Measurements from ENCODE around the gene FAM120B.

The FAM120B gene

DNA sequence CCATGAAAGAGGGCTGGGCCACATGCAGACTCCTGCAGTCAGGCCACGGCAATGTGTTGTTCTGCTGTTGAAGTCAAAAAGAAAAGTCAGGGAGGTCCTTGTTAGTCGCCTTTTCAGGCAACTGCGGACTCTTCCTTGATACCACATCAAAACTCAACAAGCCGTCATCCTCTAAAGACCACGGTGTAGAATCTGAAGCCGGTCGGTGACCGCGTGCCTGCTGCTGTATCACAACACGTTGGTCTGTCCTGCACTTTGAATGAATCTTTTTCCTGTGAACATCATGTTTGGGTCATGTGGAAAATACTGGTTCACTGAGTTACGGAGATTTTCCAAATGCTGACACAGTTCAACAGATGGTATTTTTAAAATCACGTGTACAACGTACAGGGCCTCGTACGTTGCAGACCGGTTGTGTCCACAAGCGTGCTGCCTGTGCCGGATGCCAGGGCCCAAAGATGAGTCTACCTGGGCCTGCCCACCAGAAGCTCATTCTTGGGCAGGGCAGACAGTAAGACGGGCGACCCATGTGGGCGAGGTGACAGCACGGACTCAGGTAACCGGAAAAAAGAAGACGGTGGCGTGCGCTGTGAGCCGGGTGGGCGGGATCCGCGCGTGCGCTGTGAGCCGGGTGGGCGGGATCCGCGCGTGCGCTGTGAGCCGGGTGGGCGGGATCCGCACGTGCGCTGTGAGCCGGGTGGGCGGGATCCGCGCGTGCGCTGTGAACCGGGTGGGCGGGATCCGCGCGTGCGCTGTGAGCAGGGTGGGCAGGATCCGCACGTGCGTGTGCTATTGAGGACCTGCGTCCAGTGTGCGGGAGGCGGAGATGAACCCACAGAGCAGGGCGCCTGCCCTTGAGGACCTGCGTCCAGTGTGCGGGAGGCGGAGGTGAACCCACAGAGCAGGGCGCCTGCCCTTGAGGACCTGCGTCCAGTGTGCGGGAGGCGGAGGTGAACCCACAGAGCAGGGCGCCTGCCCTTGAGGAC, 114.5 kb downstream of the FAM120B start:
- no peaks in the 10 kb centered on the region for H3K9me3 ChIP-seq (ENCODE audit: low read length)
- H3K9ac ChIP-seq (ENCODE audit: low read length), result no peak overlapping the region
- no peaks in the 10 kb centered on the region for H3K36me3 ChIP-seq (ENCODE audit: insufficient read depth, low read length)
- no peaks in the 10 kb centered on the region for H3K4me1 ChIP-seq (ENCODE audit: insufficient read depth, low read length)
- H3K27ac ChIP-seq (ENCODE audit: low read depth, low read length), result no peak overlapping the region
- peaks cover 0 to 6% of the 10 kb centered on the region in 2 donors for H3K27me3 ChIP-seq (ENCODE audit: control insufficient read depth in 1 of 2, insufficient read depth in 2 of 2, low read length in 2 of 2)
- no peak overlapping the region for H3K4me3 ChIP-seq (ENCODE audit: low read depth in 1 of 2, low read length in 2 of 2)

- H3K9ac ChIP-seq (ENCODE audit: low read length), result no peak overlapping the region
- H3K27me3 ChIP-seq (ENCODE audit: control insufficient read depth in 1 of 2, insufficient read depth in 2 of 2, low read length in 2 of 2), result peaks cover 0 to 6% of the 10 kb centered on the region in 2 donors
- no peak overlapping the region for H3K27ac ChIP-seq (ENCODE audit: low read depth, low read length)
- H3K9me3 ChIP-seq (ENCODE audit: low read length), result no peaks in the 10 kb centered on the region
- no peak overlapping the region for H3K4me3 ChIP-seq (ENCODE audit: low read depth in 1 of 2, low read length in 2 of 2)
- no peaks in the 10 kb centered on the region for H3K4me1 ChIP-seq (ENCODE audit: insufficient read depth, low read length)
- no peaks in the 10 kb centered on the region for H3K36me3 ChIP-seq (ENCODE audit: insufficient read depth, low read length)
Observed at GRCh38 chr6:170421921-170422320, 115.4 kb downstream of the FAM120B start.

DNA sequence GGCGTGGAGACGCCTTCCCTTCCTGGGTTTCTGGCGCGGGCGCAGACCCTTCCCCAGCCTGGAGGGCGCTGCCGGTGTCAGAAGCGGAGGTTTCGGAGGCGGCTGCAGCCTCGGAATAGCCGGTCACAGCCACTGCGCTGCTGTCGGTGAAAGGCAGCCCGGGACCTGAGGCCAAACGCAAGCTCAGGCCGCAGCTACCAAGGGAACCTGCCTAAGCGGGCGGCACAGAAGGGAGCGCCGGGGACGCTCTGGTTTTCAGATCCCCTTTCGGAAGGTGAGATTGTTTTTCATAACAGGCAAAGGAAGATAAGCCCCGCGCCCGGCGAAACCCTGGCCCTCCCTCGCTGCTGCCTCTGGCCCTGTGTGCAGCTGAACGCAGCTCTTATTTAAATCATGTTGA, 116.5 kb downstream of the FAM120B start:
- no peak overlapping the region for H3K27ac ChIP-seq (ENCODE audit: low read depth, low read length)
- H3K9ac ChIP-seq (ENCODE audit: low read length), result no peak overlapping the region
- no peaks in the 10 kb centered on the region for H3K9me3 ChIP-seq (ENCODE audit: low read length)
- peaks cover 0 to 6% of the 10 kb centered on the region in 2 donors for H3K27me3 ChIP-seq (ENCODE audit: control insufficient read depth in 1 of 2, insufficient read depth in 2 of 2, low read length in 2 of 2)
- H3K4me1 ChIP-seq (ENCODE audit: insufficient read depth, low read length), result no peaks in the 10 kb centered on the region
- no peak overlapping the region for H3K4me3 ChIP-seq (ENCODE audit: low read depth in 1 of 2, low read length in 2 of 2)
- no peaks in the 10 kb centered on the region for H3K36me3 ChIP-seq (ENCODE audit: insufficient read depth, low read length)

DNA sequence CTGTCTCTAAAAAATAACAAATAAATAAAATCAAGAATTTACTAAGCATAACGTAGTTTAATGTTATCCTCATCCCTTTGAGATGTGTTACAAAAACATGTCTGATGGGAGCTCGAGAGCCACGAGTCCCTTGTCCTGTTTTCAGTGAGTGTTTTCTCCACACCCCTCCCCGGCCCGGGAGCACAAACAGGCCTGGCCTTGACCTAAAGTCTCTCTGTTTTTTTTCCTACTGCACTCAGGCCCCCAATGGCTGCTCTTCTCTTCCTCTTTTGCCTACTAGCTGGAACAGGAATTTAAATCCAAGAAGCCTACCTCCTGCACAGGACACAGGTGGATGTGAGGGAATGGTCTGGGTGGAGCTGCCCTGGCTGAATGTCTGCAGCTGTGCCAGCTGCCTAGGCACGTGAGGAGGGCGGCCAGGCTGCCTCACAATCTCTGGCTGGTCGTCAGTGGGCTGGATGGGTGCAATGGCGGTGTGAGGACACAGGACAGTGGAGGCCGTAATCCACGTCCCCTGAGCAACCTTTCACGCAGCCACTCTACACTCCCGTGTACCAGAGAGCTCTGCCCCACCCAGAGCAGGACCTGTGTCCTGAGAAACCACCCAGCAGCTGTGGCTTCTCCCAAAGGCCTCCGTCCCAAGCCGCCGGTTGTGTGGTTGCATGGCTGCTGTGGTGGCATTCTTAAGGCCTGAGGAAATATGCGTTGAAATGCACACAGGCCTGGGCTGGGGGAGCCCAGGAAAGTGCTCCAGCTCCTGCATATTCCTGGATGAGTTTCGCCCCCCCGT, 117.5 kb downstream of the FAM120B start:
- Histone ChIP-seq H3K9me3 (ENCODE audit: low read length) (no peaks in the 10 kb centered on the region), H3K27me3 (ENCODE audit: control insufficient read depth in 1 of 2, insufficient read depth in 2 of 2, low read length in 2 of 2) (peaks cover 0 to 6% of the 10 kb centered on the region in 2 donors), H3K27ac (ENCODE audit: low read depth, low read length) (no peak overlapping the region), H3K9ac (ENCODE audit: low read length) (no peak overlapping the region), H3K36me3 (ENCODE audit: insufficient read depth, low read length) (no peaks in the 10 kb centered on the region), H3K4me3 (ENCODE audit: low read depth in 1 of 2, low read length in 2 of 2) (no peak overlapping the region), H3K4me1 (ENCODE audit: insufficient read depth, low read length) (no peaks in the 10 kb centered on the region)

DNA sequence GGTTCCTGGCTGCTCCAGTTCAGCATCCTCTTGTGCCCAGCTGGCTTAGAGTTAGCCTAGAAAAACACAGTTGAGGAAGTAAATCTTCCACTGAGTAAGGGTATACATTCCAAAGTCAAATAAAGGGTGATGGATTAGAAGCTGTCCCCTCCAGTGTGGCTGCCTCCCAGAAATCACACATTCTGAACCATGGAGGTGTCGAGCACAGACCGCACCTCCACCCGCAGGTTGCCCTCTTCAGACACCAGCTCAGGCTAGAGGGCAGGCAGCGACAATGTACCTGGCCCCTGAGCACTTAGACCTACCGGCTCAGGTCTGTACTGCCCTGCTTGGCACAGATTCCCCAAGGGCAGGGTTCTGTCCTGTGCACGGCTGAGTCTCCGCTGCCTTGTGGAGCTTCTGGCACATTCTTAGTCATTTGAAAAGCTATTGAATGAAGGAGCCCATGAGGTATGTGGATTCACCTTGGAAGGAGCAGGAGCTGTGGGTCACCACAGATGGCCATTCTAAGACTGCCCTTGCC, 118.1 kb downstream of the FAM120B start:
- Histone ChIP-seq H3K4me1 (ENCODE audit: insufficient read depth, low read length) (no peaks in the 10 kb centered on the region), H3K27ac (ENCODE audit: low read depth, low read length) (no peak overlapping the region), H3K27me3 (ENCODE audit: control insufficient read depth in 1 of 2, insufficient read depth in 2 of 2, low read length in 2 of 2) (peaks cover 0 to 6% of the 10 kb centered on the region in 2 donors), H3K9ac (ENCODE audit: low read length) (no peak overlapping the region), H3K9me3 (ENCODE audit: low read length) (no peaks in the 10 kb centered on the region), H3K4me3 (ENCODE audit: low read depth in 1 of 2, low read length in 2 of 2) (no peak overlapping the region), H3K36me3 (ENCODE audit: insufficient read depth, low read length) (no peaks in the 10 kb centered on the region)

DNA sequence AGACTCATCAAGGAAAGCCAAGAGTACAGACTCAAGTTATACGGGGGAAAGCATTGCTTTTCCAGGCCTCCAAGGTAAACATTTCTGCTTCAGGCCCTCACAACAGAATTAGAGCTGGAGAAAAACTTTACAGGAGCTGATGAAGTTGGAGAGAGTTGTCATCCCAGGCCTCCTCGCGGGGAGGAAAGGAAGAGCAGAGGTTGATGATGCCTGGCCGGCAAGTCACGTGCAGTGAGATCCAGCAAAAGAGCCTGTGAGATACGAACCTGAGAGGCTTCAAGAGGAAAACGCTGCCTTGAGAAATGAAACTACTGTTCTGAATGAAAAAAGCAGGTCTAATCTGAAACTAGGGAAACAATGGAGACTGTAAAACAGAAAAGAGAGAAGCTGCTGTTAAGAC, 122.9 kb downstream of the FAM120B start:
- Histone ChIP-seq H3K36me3 (ENCODE audit: insufficient read depth, low read length) (no peaks in the 10 kb centered on the region), H3K9ac (ENCODE audit: low read length) (no peak overlapping the region)

DNA sequence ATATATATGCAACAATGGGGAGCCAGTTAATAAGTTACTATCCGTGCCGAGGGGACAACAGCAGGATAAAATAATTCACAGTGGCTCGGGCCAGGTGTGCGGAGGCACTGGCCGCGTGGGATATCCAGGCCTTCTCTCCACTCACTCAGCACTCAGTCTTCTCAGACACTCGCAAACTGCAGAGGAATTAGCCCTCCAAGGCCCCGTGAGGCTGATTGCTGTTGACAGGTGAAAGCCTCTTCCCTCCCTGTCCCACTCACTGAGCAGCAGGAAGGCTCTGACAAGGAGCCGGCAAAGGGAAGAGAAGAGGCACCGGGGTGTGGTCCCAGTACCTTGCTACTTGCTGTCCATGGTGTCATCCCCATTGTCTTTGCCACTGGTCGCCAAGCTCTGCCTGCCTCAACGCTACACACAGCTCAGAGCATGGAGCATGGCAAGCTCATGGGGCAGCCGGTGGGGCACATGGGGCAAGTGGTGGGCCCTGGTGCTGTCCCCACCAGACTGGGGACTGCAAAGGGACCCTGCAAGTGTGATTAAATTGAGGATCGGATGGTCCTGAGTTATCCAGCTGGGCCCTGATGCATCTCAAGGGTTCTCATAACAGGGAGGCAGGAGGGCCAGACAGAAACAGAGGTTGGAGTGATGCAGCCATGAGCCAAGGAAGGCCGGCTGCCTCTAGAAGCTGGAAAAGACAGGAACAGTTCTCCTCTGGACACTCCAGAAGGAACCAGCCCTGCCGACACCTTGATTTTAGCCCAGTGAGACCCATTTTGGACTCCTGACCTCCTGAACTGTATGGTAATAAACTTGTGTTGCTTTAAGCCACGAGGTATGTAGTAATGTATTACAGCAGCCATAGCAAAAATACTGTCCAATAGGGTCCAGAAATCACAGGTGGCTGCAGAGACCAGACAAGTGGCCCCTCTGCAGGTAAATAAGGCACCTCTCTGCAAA, 126.9 kb downstream of the FAM120B start:
- Histone ChIP-seq H3K9ac (ENCODE audit: low read length) (no peak overlapping the region), H3K9me3 (ENCODE audit: low read length) (no peaks in the 10 kb centered on the region), H3K4me3 (ENCODE audit: low read depth in 1 of 2, low read length in 2 of 2) (no peak overlapping the region), H3K27me3 (ENCODE audit: control insufficient read depth in 1 of 2, insufficient read depth in 2 of 2, low read length in 2 of 2) (no peaks in the 10 kb centered on the region), H3K27ac (ENCODE audit: low read depth, low read length) (no peak overlapping the region), H3K4me1 (ENCODE audit: insufficient read depth, low read length) (peaks cover 6% of the 10 kb centered on the region), H3K36me3 (ENCODE audit: insufficient read depth, low read length) (no peaks in the 10 kb centered on the region)

More for the DNA sequence above, 122.9 kb downstream of the FAM120B start:
- no peak overlapping the region for H3K4me3 ChIP-seq (ENCODE audit: low read depth in 1 of 2, low read length in 2 of 2)
- H3K27ac ChIP-seq (ENCODE audit: low read depth, low read length), result no peak overlapping the region
- H3K4me1 ChIP-seq (ENCODE audit: insufficient read depth, low read length), result no peaks in the 10 kb centered on the region
- H3K9me3 ChIP-seq (ENCODE audit: low read length), result no peaks in the 10 kb centered on the region
- peaks cover 0 to 6% of the 10 kb centered on the region in 2 donors for H3K27me3 ChIP-seq (ENCODE audit: control insufficient read depth in 1 of 2, insufficient read depth in 2 of 2, low read length in 2 of 2)

DNA sequence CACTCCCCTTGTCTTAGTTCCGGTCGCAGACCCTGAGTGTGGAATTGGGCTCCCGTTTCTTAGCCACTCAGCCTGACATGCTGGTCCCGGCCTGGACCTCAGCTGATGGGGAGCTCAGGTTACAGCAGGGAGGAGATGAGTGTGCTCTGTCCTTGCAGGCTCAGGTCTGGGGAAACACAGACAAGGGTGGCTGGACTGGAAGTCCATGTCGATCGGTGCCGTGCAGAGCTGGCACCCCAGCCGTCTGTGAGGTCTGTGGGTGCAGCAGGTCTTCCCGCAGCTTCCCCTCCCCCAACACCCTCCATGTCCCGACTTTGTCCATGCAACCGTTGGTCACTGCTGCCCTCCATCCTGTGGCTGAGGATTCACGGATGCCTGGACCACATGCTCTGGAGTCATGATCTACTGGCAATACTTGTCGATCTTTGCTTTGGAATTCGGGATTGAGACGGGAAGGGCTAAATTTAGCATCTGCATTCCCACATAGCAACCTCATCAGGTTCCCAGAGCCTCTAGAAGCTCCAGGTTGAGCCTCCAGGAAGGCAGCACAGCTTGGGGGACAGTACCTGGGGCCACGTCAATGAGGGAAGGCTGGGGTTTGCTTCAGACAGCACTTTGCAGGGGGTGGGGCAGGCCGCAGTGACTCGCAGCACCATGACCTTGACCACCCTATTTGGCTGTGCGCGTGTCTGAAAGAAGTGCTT, 127.7 kb downstream of the FAM120B start:
- no peaks in the 10 kb centered on the region for H3K27me3 ChIP-seq (ENCODE audit: control insufficient read depth in 1 of 2, insufficient read depth in 2 of 2, low read length in 2 of 2)
- H3K27ac ChIP-seq (ENCODE audit: low read depth, low read length), result no peak overlapping the region
- no peak overlapping the region for H3K4me3 ChIP-seq (ENCODE audit: low read depth in 1 of 2, low read length in 2 of 2)
- H3K36me3 ChIP-seq (ENCODE audit: insufficient read depth, low read length), result no peaks in the 10 kb centered on the region
- peaks cover 6% of the 10 kb centered on the region for H3K4me1 ChIP-seq (ENCODE audit: insufficient read depth, low read length)
- H3K9ac ChIP-seq (ENCODE audit: low read length), result no peak overlapping the region
- no peaks in the 10 kb centered on the region for H3K9me3 ChIP-seq (ENCODE audit: low read length)

GRCh38 chr6:170434821-170435155, 128.2 kb downstream of the FAM120B start:
- no peaks in the 10 kb centered on the region for H3K27me3 ChIP-seq (ENCODE audit: control insufficient read depth in 1 of 2, insufficient read depth in 2 of 2, low read length in 2 of 2)
- H3K4me1 ChIP-seq (ENCODE audit: insufficient read depth, low read length), result peaks cover 6% of the 10 kb centered on the region
- H3K27ac ChIP-seq (ENCODE audit: low read depth, low read length), result no peak overlapping the region
- no peaks in the 10 kb centered on the region for H3K9me3 ChIP-seq (ENCODE audit: low read length)
- no peaks in the 10 kb centered on the region for H3K36me3 ChIP-seq (ENCODE audit: insufficient read depth, low read length)
- H3K4me3 ChIP-seq (ENCODE audit: low read depth in 1 of 2, low read length in 2 of 2), result no peak overlapping the region
- H3K9ac ChIP-seq (ENCODE audit: low read length), result no peak overlapping the region

GRCh38 chr6:170435766-170436165, 129.2 kb downstream of the FAM120B start:
- Histone ChIP-seq H3K27ac (ENCODE audit: low read depth, low read length) (no peak overlapping the region), H3K27me3 (ENCODE audit: control insufficient read depth in 1 of 2, insufficient read depth in 2 of 2, low read length in 2 of 2) (no peaks in the 10 kb centered on the region), H3K4me1 (ENCODE audit: insufficient read depth, low read length) (peaks cover 6% of the 10 kb centered on the region), H3K36me3 (ENCODE audit: insufficient read depth, low read length) (no peaks in the 10 kb centered on the region), H3K9me3 (ENCODE audit: low read length) (no peaks in the 10 kb centered on the region), H3K4me3 (ENCODE audit: low read depth in 1 of 2, low read length in 2 of 2) (no peak overlapping the region), H3K9ac (ENCODE audit: low read length) (no peak overlapping the region)
